ENCODE measurements around the gene SLC50A1.

GRCh38 chr1:155108296-155108695 lies 27.4 kb upstream of the SLC50A1 start:
- TF ChIP-seq CTCF (conservative IDR thresholded peaks at IDR 0.05; ENCODE audit: low read depth, low read length) = no peak
- TF ChIP-seq EZH2 (IDR thresholded peaks at IDR 0.05; ENCODE audit: low read length, unreplicated experiment) = no peak

Data from PC-3 (cell line).